Activated CD8-positive, alpha-beta memory T cell treated with anti-CD3 and anti-CD28 coated beads for 36 hours (primary cell): ENCODE results near the gene PON1. TPM values are rescaled to one million over a fixed set of nuclear protein-coding genes. Genes with fewer than 3 reads are reported as not detected.

Experiments used
- CTCF ChIA-PET: fragments of 350-600 bp; sonication (Branson Sonifier 250); formaldehyde crosslinking; loops from one replicate; lab custom pipeline; 2021; ENCODE audit warnings: antibody characterized with exemption; lab: Charles Lee
- POLR2A ChIA-PET: fragments of 350-600 bp; sonication (Branson Sonifier 250); formaldehyde crosslinking; loops from one replicate; lab custom pipeline; 2021; ENCODE audit warnings: antibody characterized with exemption; lab: Charles Lee
- total RNA-seq, 2 experiments: library from RNA; stranded (reverse); gene quantifications; one replicate each; pipeline ENCODE4 v1.2.3, GENCODE V29; 2021

PON1 gene
- total RNA-seq, 2 experiments from 2014 or later = not detected

GRCh38 chr7:95318501-95319100 is 5.7 kb downstream of the PON1 start:
- ChIA-PET POLR2A (no interaction called here), CTCF (no interaction called here)

- POLR2A ChIA-PET = no interaction called here
- CTCF ChIA-PET = no interaction called here
Measured at GRCh38 chr7:95317966-95318365, 6.4 kb downstream of the PON1 start.

GRCh38 chr7:95317546-95317945 is 6.8 kb downstream of the PON1 start:
- ChIA-PET CTCF (no interaction called here), POLR2A (no interaction called here)

- ChIA-PET CTCF (no interaction called here), POLR2A (no interaction called here)
Measured at GRCh38 chr7:95316588-95316987, 7.7 kb downstream of the PON1 start.

GRCh38 chr7:95312561-95312960 is 11.8 kb downstream of the PON1 start:
- CTCF ChIA-PET = interaction anchor here (0.6 kb wide), 1 partner anchor 8 kb away, joined by 3 read pairs; no protein-coding TSS in a partner anchor
- POLR2A ChIA-PET = no interaction called here

GRCh38 chr7:95311389-95311788 is 12.9 kb downstream of the PON1 start:
- ChIA-PET CTCF (no interaction called here), POLR2A (no interaction called here)

- POLR2A ChIA-PET = no interaction called here
- CTCF ChIA-PET = no interaction called here
Measured at GRCh38 chr7:95309951-95310350, 14.4 kb downstream of the PON1 start.

GRCh38 chr7:95304990-95305389 is 19.3 kb downstream of the PON1 start:
- POLR2A ChIA-PET = no interaction called here

GRCh38 chr7:95303013-95303905 is 21.1 kb downstream of the PON1 start:
- ChIA-PET CTCF (no interaction called here), POLR2A (no interaction called here)

More at GRCh38 chr7:95304990-95305389, 19.3 kb downstream of the PON1 start:
- CTCF ChIA-PET = no interaction called here

GRCh38 chr7:95298091-95298490 is 26.2 kb downstream of the PON1 start:
- CTCF ChIA-PET = no interaction called here
- POLR2A ChIA-PET = no interaction called here

- ChIA-PET POLR2A (no interaction called here), CTCF (no interaction called here)
Measured at GRCh38 chr7:95297041-95297440, 27.3 kb downstream of the PON1 start.

GRCh38 chr7:95296456-95296855 is 27.9 kb downstream of the PON1 start:
- CTCF ChIA-PET = no interaction called here
- POLR2A ChIA-PET = no interaction called here

- ChIA-PET POLR2A (no interaction called here), CTCF (no interaction called here)
Measured at GRCh38 chr7:95295397-95295796, 28.9 kb downstream of the PON1 start.

- CTCF ChIA-PET = no interaction called here
- POLR2A ChIA-PET = no interaction called here
Measured at GRCh38 chr7:95290166-95290830, 34.0 kb downstream of the PON1 start.

GRCh38 chr7:95286096-95286495 is 38.2 kb downstream of the PON1 start:
- ChIA-PET CTCF (no interaction called here), POLR2A (no interaction called here)

GRCh38 chr7:95279417-95279816 is 44.9 kb downstream of the PON1 start:
- ChIA-PET CTCF (no interaction called here), POLR2A (no interaction called here)

GRCh38 chr7:95276114-95276513 is 48.2 kb downstream of the PON1 start:
- ChIA-PET CTCF (interaction anchor here (0.6 kb wide), 1 partner anchor 29 kb away, joined by 3 read pairs; no protein-coding TSS in a partner anchor), POLR2A (no interaction called here)

GRCh38 chr7:95269640-95270039 is 54.7 kb downstream of the PON1 start:
- ChIA-PET POLR2A (no interaction called here), CTCF (interaction anchor here (0.9 kb wide), 1 partner anchor 9 kb away, joined by 3 read pairs; no protein-coding TSS in a partner anchor)

GRCh38 chr7:95267754-95268153 is 56.6 kb downstream of the PON1 start:
- ChIA-PET POLR2A (no interaction called here), CTCF (no interaction called here)

- CTCF ChIA-PET = no interaction called here
- POLR2A ChIA-PET = no interaction called here
Measured at GRCh38 chr7:95265634-95266033, 58.7 kb downstream of the PON1 start.
